Endothelial cell of umbilical vein (primary cell): Measurements from ENCODE around the gene PDIA5. TPM values are rescaled to one million over a fixed set of nuclear protein-coding genes. Genes with fewer than 3 reads are reported as not detected.

Source experiments
- BruUV-seq: library from RNA; stranded (reverse); fragments of 400-500 nt; replicated peaks from 2 replicates; lab custom pipeline; 2021; lab: Mats Ljungman, UMichigan
- CTCF ChIA-PET: fragments of 300-600, 350-600 bp; sonication (Branson Sonifier 250); formaldehyde crosslinking; loops from one replicate; lab custom pipeline; 2021; ENCODE audit warnings: antibody characterized with exemption, inconsistent platforms; lab: Charles Lee
- POLR2A ChIA-PET: fragments of 300-600, 350-600 bp; sonication (Branson Sonifier 250); formaldehyde crosslinking; loops from one replicate; lab custom pipeline; 2021; ENCODE audit warnings: antibody characterized with exemption, inconsistent platforms; lab: Charles Lee
- DNase-seq: peaks from one replicate; pipeline ENCODE4 v3.0.0-alpha.2; 2011; ENCODE audit warnings: low read depth, low spot score
- FAIRE-seq: peaks from 2 replicates; lab custom pipeline; 2011; peaks lifted over from hg19 to GRCh38; lab: Jason Lieb, UNC
- H2AFZ ChIP-seq: 2 replicates; pipeline ENCODE4 v1.6.0; 2012; ENCODE audit warnings: low read depth, low read length, control low read depth, inconsistent platforms
- H3K27ac ChIP-seq: 2 replicates; pipeline ENCODE4 v1.5.1; 2011; ENCODE audit warnings: low read depth, mild to moderate bottlenecking, control low read depth, low read length, moderate library complexity; ENCODE audit not compliant: insufficient read depth
- H3K27me3 ChIP-seq, 2 experiments: 2 replicates each; pipeline versions ENCODE4 v1.6.0 to v1.6.1; 2011; ENCODE audit warnings: low read length in 2 of 2, mixed read lengths in 1 of 2; ENCODE audit not compliant: control insufficient read depth in 2 of 2, insufficient read depth in 2 of 2
- H3K36me3 ChIP-seq, 2 experiments: 2 replicates in 1 of 2; 3 replicates in 1 of 2; pipeline ENCODE4 v1.5.1; 2011; ENCODE audit warnings: low read length in 2 of 2, mild to moderate bottlenecking in 1 of 2, moderate library complexity in 1 of 2; ENCODE audit not compliant: control insufficient read depth in 2 of 2, insufficient read depth in 2 of 2; ENCODE audit errors: extremely low read depth in 1 of 2
- H3K4me1 ChIP-seq: 3 replicates; pipeline ENCODE4 v1.5.1; 2011; ENCODE audit warnings: mild to moderate bottlenecking, low read length; ENCODE audit not compliant: control insufficient read depth, insufficient read depth; ENCODE audit errors: extremely low read depth
- H3K4me2 ChIP-seq: 2 replicates; pipeline ENCODE4 v1.6.1; 2011; ENCODE audit warnings: low read length, control low read depth, mixed read lengths; ENCODE audit not compliant: insufficient read depth
- H3K4me3 ChIP-seq, 3 experiments: fragments of 200-600 bp in 1 of 3; sonication (generic), shearing (Covaris generic) in 1 of 3; replicated peaks in 1 of 3; 2 replicates each; pipeline ENCODE4 v1.5.1; 2011 to 2016; ENCODE audit warnings: control low read depth in 3 of 3, low read length in 3 of 3, mild to moderate bottlenecking in 2 of 3, inconsistent platforms in 1 of 3, low read depth in 1 of 3, moderate library complexity in 1 of 3; ENCODE audit not compliant: insufficient read depth in 1 of 3
- H3K79me2 ChIP-seq: 2 replicates; pipeline ENCODE4 v1.6.0; 2012; ENCODE audit warnings: low read length, inconsistent platforms; ENCODE audit not compliant: control insufficient read depth, insufficient read depth
- H3K9ac ChIP-seq: replicated peaks from 2 replicates; pipeline ENCODE3; 2011; ENCODE audit warnings: low read length, control low read depth; ENCODE audit not compliant: insufficient read depth; ENCODE audit errors: extremely low read depth
- H3K9me1 ChIP-seq: replicated peaks from 3 replicates; pipeline ENCODE4 v1.6.0; 2011; ENCODE audit warnings: mild to moderate bottlenecking, low read length; ENCODE audit not compliant: control insufficient read depth, insufficient read depth; ENCODE audit errors: extremely low read depth
- H3K9me3 ChIP-seq: replicated peaks from 2 replicates; pipeline ENCODE4 v1.5.1; 2012; ENCODE audit warnings: low read length, inconsistent platforms; ENCODE audit not compliant: control insufficient read depth, insufficient read depth
- H4K20me1 ChIP-seq: replicated peaks from 2 replicates; pipeline ENCODE3; 2011; ENCODE audit warnings: mild to moderate bottlenecking, low read length; ENCODE audit not compliant: control insufficient read depth, insufficient read depth; ENCODE audit errors: extremely low read depth
- CTCF ChIP-seq, 2 donors: IDR thresholded peaks; 1 replicate in 1 of 2; 2 replicates in 1 of 2; pipeline ENCODE4 v1.5.1; 2011; ENCODE audit warnings: low read length in 2 of 2, mild to moderate bottlenecking in 2 of 2, moderate library complexity in 2 of 2, control low read depth in 1 of 2, inconsistent platforms in 1 of 2, low read depth in 1 of 2; ENCODE audit not compliant: insufficient read depth in 1 of 2; ENCODE audit errors: extremely low read depth in 1 of 2
- EZH2 ChIP-seq: IDR thresholded peaks from 2 replicates; pipeline ENCODE4 v1.6.1; 2012; ENCODE audit warnings: borderline replicate concordance, low read depth, mild to moderate bottlenecking, moderate library complexity, low read length, inconsistent platforms; ENCODE audit not compliant: severe bottlenecking
- FOS ChIP-seq: IDR thresholded peaks from 2 replicates; pipeline ENCODE4 v1.6.1; 2011; ENCODE audit warnings: mild to moderate bottlenecking, low read length, moderate library complexity, borderline replicate concordance; ENCODE audit not compliant: insufficient read depth
- GATA2 ChIP-seq: IDR thresholded peaks from 2 replicates; pipeline ENCODE4 v1.7.0; 2011; ENCODE audit warnings: low read depth, mild to moderate bottlenecking, moderate library complexity, mixed read lengths, low read length; ENCODE audit not compliant: insufficient read length, insufficient read depth
- JUN ChIP-seq: IDR thresholded peaks from 2 replicates; pipeline ENCODE4 v1.6.1; 2011; ENCODE audit warnings: borderline replicate concordance, low read depth; ENCODE audit not compliant: insufficient read length, insufficient read depth
- MAX ChIP-seq: IDR thresholded peaks from 2 replicates; pipeline ENCODE4 v1.6.1; 2011; ENCODE audit not compliant: insufficient read depth, insufficient read length
- MYC ChIP-seq: IDR thresholded peaks from one replicate; pipeline ENCODE4 v1.6.1; 2011; ENCODE audit warnings: mild to moderate bottlenecking, low read depth, low read length
- POLR2A ChIP-seq: IDR thresholded peaks from 2 replicates; pipeline ENCODE4 v1.6.1; 2012; ENCODE audit warnings: low read depth, mild to moderate bottlenecking, control low read depth, low read length
- POLR2AphosphoS5 ChIP-seq: IDR thresholded peaks from 2 replicates; pipeline ENCODE4 v1.6.1; 2012; ENCODE audit warnings: low read depth, mild to moderate bottlenecking, control low read depth, low read length, moderate library complexity; ENCODE audit not compliant: insufficient read depth
- dilution Hi-C: fragments of 300-500 bp; cut with MboI; formaldehyde crosslinking; loops from one replicate; pipeline ENCODE4 v1.15.0; 2019; ENCODE audit warnings: low sequenced_read_pairs; ENCODE audit not compliant: extremely low pct_ligation_motif_present
- intact Hi-C: fragments of 100-400 bp; cut with micrococcal nuclease; formaldehyde crosslinking; loops from one replicate; pipeline ENCODE4 v1.10.0; 2022
- polyA plus RNA-seq, 4 experiments: library from polyadenylated mRNA; depleted of rRNA in 3 of 4; stranded (reverse) in 3 of 4; unstranded in 1 of 4; fragments of >200 nt; gene quantifications; 2 replicates each; pipeline versions ENCODE4 v1.2.1 to v1.2.3, GENCODE V29; 2011 to 2012; ENCODE audit warnings: missing spikeins in 1 of 4
- total RNA-seq: library from RNA; stranded (reverse); gene quantifications from 2 replicates; pipeline ENCODE4 v1.2.3, GENCODE V29; 2021

Gene PDIA5
- total and polyA plus RNA-seq, 2 donors (not counting 3 experiments of a cell fraction or from before 2014, with no cell fraction given) = 55.7 to 85.6 TPM

- CTCF ChIA-PET = no interaction called here
- BruUV-seq = no TSS peak
- no peak overlapping the region for H3K4me3 ChIP-seq
- no peaks in the 10 kb centered on the region for H3K36me3 ChIP-seq
- no peaks in the 10 kb centered on the region for H3K27me3 ChIP-seq
- no peak overlapping the region for H3K9ac ChIP-seq
- H3K79me2 ChIP-seq = no peaks in the 10 kb centered on the region
- POLR2A ChIA-PET = no interaction called here
- dilution Hi-C loops (no loop called here), intact Hi-C loops (no loop called here)
- H3K27ac ChIP-seq = no peak overlapping the region
- TF ChIP-seq CTCF (IDR thresholded peaks at IDR 0.05; ENCODE audit: extremely low read depth in 1 of 2, insufficient read depth in 1 of 2, low read depth in 1 of 2, low read length in 2 of 2) (no peak), POLR2A (no peak), GATA2 (no peak)
- no peaks in the 10 kb centered on the region for H3K4me1 ChIP-seq
- H2AFZ ChIP-seq = no peak overlapping the region
- no peak for FAIRE-seq
- no peaks in the 10 kb centered on the region for H4K20me1 ChIP-seq
- no peak overlapping the region for H3K4me2 ChIP-seq
- no peaks in the 10 kb centered on the region for H3K9me3 ChIP-seq
- no peaks in the 10 kb centered on the region for H3K9me1 ChIP-seq
- no peak for DNase-seq
These were observed 114.0 kb downstream of the PDIA5 start for GRCh38 chr3:123180791-123181190.

- ChIA-PET POLR2A (no interaction called here), CTCF (no interaction called here)
- no peaks in the 10 kb centered on the region for H3K36me3 ChIP-seq
- no peaks in the 10 kb centered on the region for H4K20me1 ChIP-seq
- H2AFZ ChIP-seq = no peak overlapping the region
- H3K27me3 ChIP-seq = no peaks in the 10 kb centered on the region
- dilution Hi-C loops (no loop called here), intact Hi-C loops (no loop called here)
- no peaks in the 10 kb centered on the region for H3K9me1 ChIP-seq
- H3K27ac ChIP-seq = no peak overlapping the region
- no peaks in the 10 kb centered on the region for H3K9me3 ChIP-seq
- no peak overlapping the region for H3K9ac ChIP-seq
- no peaks in the 10 kb centered on the region for H3K79me2 ChIP-seq
- no peak for TF ChIP-seq EZH2
- TF ChIP-seq CTCF (IDR thresholded peaks at IDR 0.05; ENCODE audit: extremely low read depth in 1 of 2, insufficient read depth in 1 of 2, low read depth in 1 of 2, low read length in 2 of 2) = no peak
- TF ChIP-seq GATA2 = no peak
- TF ChIP-seq MAX = no peak
- TF ChIP-seq POLR2AphosphoS5 = no peak
- no peak for TF ChIP-seq JUN
- TF ChIP-seq MYC = no peak
- no peak for TF ChIP-seq POLR2A
- TF ChIP-seq FOS = no peak
- H3K4me3 ChIP-seq = no peak overlapping the region
- FAIRE-seq (no peak), DNase-seq (peak; percentile 50)
- no TSS peak for BruUV-seq
- H3K4me1 ChIP-seq = no peaks in the 10 kb centered on the region
- no peak overlapping the region for H3K4me2 ChIP-seq
These were observed 119.9 kb downstream of the PDIA5 start for GRCh38 chr3:123186695-123187094.
